Endometrial microvascular endothelial cells (primary cell): Measurements from ENCODE around the gene NOL4L. TPM values are rescaled to one million over a fixed set of nuclear protein-coding genes. Genes with fewer than 3 reads are reported as not detected.

Experiments used
- in situ Hi-C: cut with HindIII; loops from 2 replicates; pipeline ENCODE4 v1.10.0; 2017; ENCODE audit warnings: low sequenced_read_pairs, low pct_unique_long_range_greater_than_20kb; ENCODE audit errors: inconsistent ontology term
- total RNA-seq: library from RNA; depleted of rRNA; stranded (reverse); fragments of >200 nt; gene quantifications from one replicate; pipeline ENCODE4 v1.2.3, GENCODE V29; 2015; ENCODE audit errors: inconsistent ontology term

The NOL4L gene
- total RNA-seq, 1 donor from 2014 or later = 25.6 TPM

- in situ Hi-C loops = no loop called here
Observed at GRCh38 chr20:32519381-32519730, 65.8 kb downstream of the NOL4L start.

- in situ Hi-C loops = no loop called here
Observed at GRCh38 chr20:32518593-32519380, 66.3 kb downstream of the NOL4L start.

- in situ Hi-C loops = no loop called here
Observed at GRCh38 chr20:32517914-32518592, 67.1 kb downstream of the NOL4L start.

GRCh38 chr20:32517518-32517873 is 67.6 kb downstream of the NOL4L start:
- in situ Hi-C loops = no loop called here

GRCh38 chr20:32516583-32517517 is 68.3 kb downstream of the NOL4L start:
- in situ Hi-C loops = no loop called here

- in situ Hi-C loops = no loop called here
Observed at GRCh38 chr20:32515631-32516101, 69.5 kb downstream of the NOL4L start.

- in situ Hi-C loops = no loop called here
Observed at GRCh38 chr20:32514760-32515159, 70.4 kb downstream of the NOL4L start.

- in situ Hi-C loops = no loop called here
Observed at GRCh38 chr20:32513031-32513866, 71.9 kb downstream of the NOL4L start.

GRCh38 chr20:32512047-32512385 is 73.1 kb downstream of the NOL4L start:
- in situ Hi-C loops = no loop called here

- in situ Hi-C loops = no loop called here
Observed at GRCh38 chr20:32511358-32512046, 73.6 kb downstream of the NOL4L start.

GRCh38 chr20:32510601-32511357 is 74.4 kb downstream of the NOL4L start:
- in situ Hi-C loops = no loop called here

GRCh38 chr20:32510120-32510600 is 75.0 kb downstream of the NOL4L start:
- in situ Hi-C loops = no loop called here

GRCh38 chr20:32509639-32510066 is 75.5 kb downstream of the NOL4L start:
- in situ Hi-C loops = no loop called here

- in situ Hi-C loops = no loop called here
Observed at GRCh38 chr20:32508775-32509119, 76.4 kb downstream of the NOL4L start.

GRCh38 chr20:32507998-32508774 is 76.9 kb downstream of the NOL4L start:
- in situ Hi-C loops = no loop called here

- in situ Hi-C loops = no loop called here
Observed at GRCh38 chr20:32506721-32507120, 78.4 kb downstream of the NOL4L start.
